Measurements from ENCODE around the gene ZC3H7B.

DNA sequence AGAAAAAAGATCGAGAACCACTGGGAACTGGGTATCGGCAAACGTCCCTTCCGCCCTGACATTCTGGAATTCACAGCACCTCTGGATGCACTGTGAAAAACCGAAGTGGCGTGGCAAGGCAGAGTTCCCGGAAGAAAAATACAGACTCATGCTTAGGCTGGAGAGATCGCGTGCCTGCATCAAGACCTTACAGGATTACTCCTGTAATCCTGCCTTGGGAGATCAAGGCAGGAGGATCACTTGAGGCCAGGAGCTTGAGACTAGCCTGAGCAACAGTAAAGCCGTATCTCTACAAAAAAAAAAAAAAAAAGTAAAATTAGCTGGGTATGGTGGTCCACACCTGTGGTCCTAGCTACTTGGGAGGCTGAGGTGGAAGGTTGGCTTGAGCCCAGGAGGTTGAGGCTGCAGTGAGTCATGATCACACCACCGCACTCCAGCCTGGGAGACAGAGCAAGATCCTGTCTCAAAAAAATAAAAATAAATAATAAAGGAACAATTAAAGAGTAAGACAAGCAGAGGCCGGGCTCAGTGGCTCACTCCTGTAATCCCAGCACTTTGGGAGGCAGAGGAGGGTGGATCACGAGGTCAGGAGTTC is 60.5 kb downstream of the ZC3H7B start:
- TF ChIP-seq CTCF (IDR thresholded peaks at IDR 0.05; ENCODE audit: low read length) (no peak), EZH2 (IDR thresholded peaks at IDR 0.05; ENCODE audit: borderline replicate concordance, low read length) (no peak)

Measured in OCI-LY1 (cell line).